Transverse colon (tissue), 3 donors: ENCODE results near the gene PCGF1.
"Not testable (repeated sequence)": the region's sequence is repeated elsewhere in the genome, so short reads cannot be mapped to it uniquely, and the experiment has no call there.

Source experiments
- POLR2A ChIP-seq: fragments of 450-650 bp; IDR thresholded peaks from one replicate; pipeline ENCODE4 v1.6.1; 2016; ENCODE audit warnings: antibody characterized with exemption, mild to moderate bottlenecking, moderate library complexity
- TF ChIP-seq, protein P1 (sequence below), 5 experiments: fragments of 200-600 bp in 3 of 5; fragments of 450-650 bp in 2 of 5; sonication (generic) in 3 of 5; IDR thresholded peaks; 1 replicate in 2 of 5; 2 replicates in 3 of 5; pipeline ENCODE4 v1.5.1; 2016 to 2017; ENCODE audit warnings: antibody characterized with exemption in 5 of 5, inconsistent platforms in 3 of 5, mild to moderate bottlenecking in 2 of 5, moderate library complexity in 1 of 5

DNA sequence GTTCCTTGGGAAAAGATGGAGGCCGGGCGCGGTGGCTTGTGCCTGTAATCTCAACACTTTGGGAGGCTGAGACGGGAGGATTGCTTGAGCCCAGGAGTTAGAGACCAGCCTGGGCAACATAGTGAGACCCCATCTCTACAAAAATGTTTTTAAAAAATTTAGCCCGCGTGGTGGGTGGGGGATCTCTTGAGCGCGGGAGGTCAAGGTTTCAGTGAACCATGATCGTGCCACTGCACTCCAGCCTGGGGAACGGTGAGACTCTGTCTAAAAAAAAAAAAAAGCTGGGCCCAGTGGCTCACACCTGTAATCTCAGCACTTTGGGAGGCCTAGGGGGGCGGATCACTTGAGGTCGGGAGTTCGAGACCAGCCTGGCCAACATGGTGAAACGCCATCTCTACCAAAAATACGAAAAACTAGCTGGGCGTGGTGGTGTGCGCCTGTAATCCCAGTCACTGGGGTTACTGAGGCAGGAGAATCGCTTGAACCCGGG lies 23.8 kb downstream of the PCGF1 start:
- TF ChIP-seq, protein P1, sequence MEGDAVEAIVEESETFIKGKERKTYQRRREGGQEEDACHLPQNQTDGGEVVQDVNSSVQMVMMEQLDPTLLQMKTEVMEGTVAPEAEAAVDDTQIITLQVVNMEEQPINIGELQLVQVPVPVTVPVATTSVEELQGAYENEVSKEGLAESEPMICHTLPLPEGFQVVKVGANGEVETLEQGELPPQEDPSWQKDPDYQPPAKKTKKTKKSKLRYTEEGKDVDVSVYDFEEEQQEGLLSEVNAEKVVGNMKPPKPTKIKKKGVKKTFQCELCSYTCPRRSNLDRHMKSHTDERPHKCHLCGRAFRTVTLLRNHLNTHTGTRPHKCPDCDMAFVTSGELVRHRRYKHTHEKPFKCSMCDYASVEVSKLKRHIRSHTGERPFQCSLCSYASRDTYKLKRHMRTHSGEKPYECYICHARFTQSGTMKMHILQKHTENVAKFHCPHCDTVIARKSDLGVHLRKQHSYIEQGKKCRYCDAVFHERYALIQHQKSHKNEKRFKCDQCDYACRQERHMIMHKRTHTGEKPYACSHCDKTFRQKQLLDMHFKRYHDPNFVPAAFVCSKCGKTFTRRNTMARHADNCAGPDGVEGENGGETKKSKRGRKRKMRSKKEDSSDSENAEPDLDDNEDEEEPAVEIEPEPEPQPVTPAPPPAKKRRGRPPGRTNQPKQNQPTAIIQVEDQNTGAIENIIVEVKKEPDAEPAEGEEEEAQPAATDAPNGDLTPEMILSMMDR (IDR thresholded peaks at IDR 0.05) = not testable (repeated sequence)
- TF ChIP-seq POLR2A = not testable (repeated sequence)
